Activated CD8-positive, alpha-beta T cell treated with anti-CD3 and anti-CD28 coated beads, Interleukin-2, amount 10 ng/mL, durations not matched to agents 7 days and 5 days (primary cell): ENCODE measurements around the gene NOP9. TPM values are rescaled to one million over a fixed set of nuclear protein-coding genes. Genes with fewer than 3 reads are reported as not detected.

Source experiments
- ATAC-seq: fragments of 150-1000 bp; cut with Tn5 transposase; one replicate; pipeline ENCODE4 v1.10.0; 2021; ENCODE audit warnings: moderate library complexity
- CTCF ChIA-PET: fragments of 350-600 bp; sonication (Branson Sonifier 250); formaldehyde crosslinking; loops from one replicate; lab custom pipeline; 2021; ENCODE audit warnings: antibody characterized with exemption; lab: Charles Lee
- POLR2A ChIA-PET: fragments of 350-600 bp; sonication (Branson Sonifier 250); formaldehyde crosslinking; loops from one replicate; lab custom pipeline; 2021; ENCODE audit warnings: antibody characterized with exemption; lab: Charles Lee
- DNase-seq: peaks from one replicate; pipeline ENCODE4 v3.0.0-alpha.2; 2020
- H3K27ac Mint-ChIP-seq: one replicate; pipeline ENCODE4 v1.8.0; 2021; ENCODE audit warnings: mild to moderate bottlenecking, mixed read lengths
- H3K27me3 Mint-ChIP-seq: one replicate; pipeline ENCODE4 v1.8.0; 2021; ENCODE audit warnings: low read depth, mixed read lengths
- H3K36me3 Mint-ChIP-seq: one replicate; pipeline ENCODE4 v1.8.0; 2021; ENCODE audit warnings: low read depth, mixed read lengths
- H3K4me1 Mint-ChIP-seq: one replicate; pipeline ENCODE4 v1.8.0; 2021; ENCODE audit warnings: low read depth, mixed read lengths
- H3K4me3 Mint-ChIP-seq: one replicate; pipeline ENCODE4 v1.8.0; 2021; ENCODE audit warnings: mild to moderate bottlenecking, mixed read lengths
- H3K9me3 Mint-ChIP-seq: one replicate; pipeline ENCODE4 v1.8.0; 2022; ENCODE audit warnings: mixed read lengths; ENCODE audit not compliant: insufficient read depth
- total RNA-seq, 2 experiments: library from RNA; stranded (reverse); gene quantifications; one replicate each; pipeline ENCODE4 v1.2.3, GENCODE V29; 2021

Gene NOP9
- total RNA-seq, 2 experiments from 2014 or later = 35.2 to 36.7 TPM

DNA sequence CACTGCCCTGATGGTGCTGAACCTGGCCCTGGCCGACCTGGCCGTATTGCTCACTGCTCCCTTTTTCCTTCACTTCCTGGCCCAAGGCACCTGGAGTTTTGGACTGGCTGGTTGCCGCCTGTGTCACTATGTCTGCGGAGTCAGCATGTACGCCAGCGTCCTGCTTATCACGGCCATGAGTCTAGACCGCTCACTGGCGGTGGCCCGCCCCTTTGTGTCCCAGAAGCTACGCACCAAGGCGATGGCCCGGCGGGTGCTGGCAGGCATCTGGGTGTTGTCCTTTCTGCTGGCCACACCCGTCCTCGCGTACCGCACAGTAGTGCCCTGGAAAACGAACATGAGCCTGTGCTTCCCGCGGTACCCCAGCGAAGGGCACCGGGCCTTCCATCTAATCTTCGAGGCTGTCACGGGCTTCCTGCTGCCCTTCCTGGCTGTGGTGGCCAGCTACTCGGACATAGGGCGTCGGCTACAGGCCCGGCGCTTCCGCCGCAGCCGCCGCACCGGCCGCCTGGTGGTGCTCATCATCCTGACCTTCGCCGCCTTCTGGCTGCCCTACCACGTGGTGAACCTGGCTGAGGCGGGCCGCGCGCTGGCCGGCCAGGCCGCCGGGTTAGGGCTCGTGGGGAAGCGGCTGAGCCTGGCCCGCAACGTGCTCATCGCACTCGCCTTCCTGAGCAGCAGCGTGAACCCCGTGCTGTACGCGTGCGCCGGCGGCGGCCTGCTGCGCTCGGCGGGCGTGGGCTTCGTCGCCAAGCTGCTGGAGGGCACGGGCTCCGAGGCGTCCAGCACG lies 16.4 kb downstream of the NOP9 start:
- DNase-seq (no peak), ATAC-seq (no peak)
- peaks cover 59% of the 10 kb centered on the region for H3K4me1 Mint-ChIP-seq
- peaks cover 42% of the 10 kb centered on the region for H3K36me3 Mint-ChIP-seq
- H3K27ac Mint-ChIP-seq = peak overlapping the region; percentile 36
- no peak overlapping the region for H3K4me3 Mint-ChIP-seq
- CTCF ChIA-PET = interaction anchor here (1.3 kb wide), 1 partner anchor 17 kb away, joined by 6 read pairs; no protein-coding TSS in a partner anchor
- POLR2A ChIA-PET = no interaction called here
- H3K9me3 Mint-ChIP-seq = no peaks in the 10 kb centered on the region
- H3K27me3 Mint-ChIP-seq = peaks cover 16% of the 10 kb centered on the region

DNA sequence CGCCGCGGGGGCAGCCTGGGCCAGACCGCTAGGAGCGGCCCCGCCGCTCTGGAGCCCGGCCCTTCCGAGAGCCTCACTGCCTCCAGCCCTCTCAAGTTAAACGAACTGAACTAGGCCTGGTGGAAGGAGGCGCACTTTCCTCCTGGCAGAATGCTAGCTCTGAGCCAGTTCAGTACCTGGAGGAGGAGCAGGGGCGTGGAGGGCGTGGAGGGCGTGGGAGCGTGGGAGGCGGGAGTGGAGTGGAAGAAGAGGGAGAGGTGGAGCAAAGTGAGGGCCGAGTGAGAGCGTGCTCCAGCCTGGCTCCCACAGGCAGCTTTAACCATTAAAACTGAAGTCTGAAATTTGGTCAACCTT lies 16.9 kb downstream of the NOP9 start:
- Mint-ChIP-seq H3K27me3 (peaks cover 16% of the 10 kb centered on the region), H3K36me3 (peaks cover 42% of the 10 kb centered on the region), H3K4me3 (no peak overlapping the region), H3K4me1 (peaks cover 56% of the 10 kb centered on the region), H3K27ac (no peak overlapping the region), H3K9me3 (no peaks in the 10 kb centered on the region)
- ATAC-seq (no peak), DNase-seq (no peak)
- CTCF ChIA-PET = interaction anchor here (0.7 to 1.3 kb wide), 2 partner anchors 17 to 115 kb away, joined by 3 to 6 read pairs; no protein-coding TSS in a partner anchor
- POLR2A ChIA-PET = no interaction called here

DNA sequence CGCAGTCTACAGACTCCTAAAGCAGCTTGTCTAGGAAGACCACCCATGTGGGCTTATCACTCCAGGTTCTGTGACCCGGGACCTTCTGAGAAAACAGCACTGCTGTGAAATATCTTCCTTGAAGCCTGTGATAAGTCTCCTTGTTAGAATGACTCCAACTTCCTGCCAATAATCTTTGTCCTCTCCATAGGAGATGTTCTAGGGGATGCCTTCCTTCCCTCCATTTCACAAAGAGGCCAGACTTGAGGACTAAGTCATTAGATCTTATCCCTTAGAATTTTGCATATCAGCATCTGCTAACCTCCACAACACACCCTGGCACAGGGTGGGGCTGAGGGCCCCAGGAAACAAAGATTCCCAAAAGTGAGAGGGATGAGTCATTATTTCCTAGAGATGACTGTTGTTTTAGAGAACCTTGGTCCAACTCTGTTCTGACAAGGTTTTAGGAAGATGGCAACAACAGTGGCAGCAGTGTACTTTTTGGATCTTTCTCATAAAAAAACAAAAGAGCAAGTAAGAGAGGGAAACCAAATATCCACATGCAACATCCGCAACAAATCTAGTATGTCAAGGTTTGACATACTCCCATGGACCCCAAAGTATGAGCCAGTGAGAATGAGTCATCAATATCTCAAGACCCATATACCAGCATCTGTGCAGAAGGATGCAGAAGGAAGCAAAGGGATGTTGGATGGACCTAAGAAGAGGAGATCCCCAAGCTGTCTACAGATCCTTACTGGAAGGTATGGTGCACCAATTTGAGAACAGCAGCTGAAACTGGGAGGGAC lies 17.7 kb downstream of the NOP9 start:
- no peaks in the 10 kb centered on the region for H3K9me3 Mint-ChIP-seq
- H3K27me3 Mint-ChIP-seq = peaks cover 16% of the 10 kb centered on the region
- CTCF ChIA-PET = interaction anchor here (0.7 to 8.9 kb wide), 7 partner anchors 8 to 114 kb away, joined by 3 to 87 read pairs (median 9); partner anchors contain the start of genes ADCY4, CIDEB, LTB4R and LTB4R2
- H3K36me3 Mint-ChIP-seq = peaks cover 35% of the 10 kb centered on the region
- H3K27ac Mint-ChIP-seq = no peak overlapping the region
- POLR2A ChIA-PET = interaction anchor here (1.6 kb wide), 1 partner anchor 15 kb away, joined by 3 read pairs; no protein-coding TSS in a partner anchor
- no peak overlapping the region for H3K4me3 Mint-ChIP-seq
- peaks cover 49% of the 10 kb centered on the region for H3K4me1 Mint-ChIP-seq
- DNase-seq (no peak), ATAC-seq (no peak)

DNA sequence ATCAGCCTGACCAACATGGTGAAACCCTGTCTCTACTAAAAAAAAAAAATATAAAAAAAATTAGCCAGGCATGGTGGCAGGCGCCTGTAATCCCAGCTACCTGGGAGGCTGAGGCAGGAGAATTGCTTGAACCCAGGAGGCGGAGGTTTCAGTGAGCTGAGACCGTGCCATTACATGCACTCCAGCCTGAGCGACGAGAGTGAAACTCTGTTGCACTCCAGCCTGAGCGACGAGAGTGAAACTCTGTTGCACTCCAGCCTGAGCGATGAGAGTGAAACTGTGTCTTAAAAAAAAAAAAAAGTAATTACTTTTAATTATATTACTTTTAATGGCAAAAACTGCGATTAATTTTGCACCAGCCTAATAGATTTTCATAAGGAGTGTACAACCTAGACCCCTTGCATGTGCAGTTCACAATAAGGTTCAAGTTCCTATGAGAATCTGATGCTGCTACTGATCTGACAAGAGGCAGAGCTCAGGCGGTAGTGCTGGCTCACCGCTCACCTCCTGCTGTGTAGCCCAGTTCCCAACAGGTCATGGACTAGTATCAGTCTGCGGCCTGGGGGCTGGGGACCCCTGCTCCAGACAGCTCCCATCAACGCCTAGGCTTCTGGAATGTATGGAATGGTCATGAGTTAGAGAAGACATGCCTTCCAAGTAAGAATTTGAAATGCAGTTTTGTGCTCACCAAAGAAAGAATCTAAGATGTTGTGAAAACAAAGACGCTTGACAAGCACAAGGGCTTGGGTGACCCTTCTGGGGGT lies 21.7 kb downstream of the NOP9 start:
- H3K36me3 Mint-ChIP-seq = peaks cover 8% of the 10 kb centered on the region
- ATAC-seq (no peak), DNase-seq (no peak)
- H3K4me3 Mint-ChIP-seq = no peak overlapping the region
- peaks cover 19% of the 10 kb centered on the region for H3K27me3 Mint-ChIP-seq
- ChIA-PET POLR2A (interaction anchor here (0.8 kb wide), 1 partner anchor 109 kb away, joined by 4 read pairs; the partner anchor contains the start of gene KHNYN), CTCF (interaction anchor here (1.6 to 8.9 kb wide), 5 partner anchors 8 to 110 kb away, joined by 3 to 87 read pairs (median 5); partner anchors contain the start of genes ADCY4, CIDEB, LTB4R and LTB4R2)
- H3K9me3 Mint-ChIP-seq = no peaks in the 10 kb centered on the region
- peaks cover 22% of the 10 kb centered on the region for H3K4me1 Mint-ChIP-seq
- H3K27ac Mint-ChIP-seq = no peak overlapping the region

DNA sequence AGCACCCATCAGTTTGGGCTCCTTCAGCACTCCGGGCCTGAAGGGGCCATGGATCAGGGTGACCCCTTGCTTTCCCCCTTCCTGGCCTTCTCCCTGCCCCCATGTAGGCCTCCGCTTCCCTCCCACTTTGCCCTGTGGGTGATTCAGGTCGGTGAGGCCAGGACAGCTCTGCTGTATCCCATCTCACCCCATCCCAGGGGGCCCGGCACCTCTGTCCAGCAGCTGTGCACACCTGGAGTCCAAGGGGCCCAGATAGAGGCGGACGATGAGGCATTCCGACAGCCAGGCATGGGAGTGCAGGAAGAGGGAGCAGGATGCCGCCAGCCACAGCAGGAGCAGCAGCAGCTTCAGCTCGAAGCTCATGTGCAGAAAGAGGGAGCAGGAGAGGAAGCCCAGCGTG lies 23.0 kb downstream of the NOP9 start:
- no peak for ATAC-seq
- peaks cover 19% of the 10 kb centered on the region for H3K27me3 Mint-ChIP-seq
- peaks cover 3% of the 10 kb centered on the region for H3K36me3 Mint-ChIP-seq
- ChIA-PET POLR2A (interaction anchor here (0.8 to 1.3 kb wide), 3 partner anchors 11 to 109 kb away, joined by 3 to 4 read pairs (median 3); partner anchors contain the start of genes KHNYN and LTB4R), CTCF (interaction anchor here (1.2 to 8.9 kb wide), 5 partner anchors 9 to 114 kb away, joined by 3 to 87 read pairs (median 5); partner anchors contain the start of genes ADCY4, CIDEB, LTB4R and LTB4R2)
- no peaks in the 10 kb centered on the region for H3K9me3 Mint-ChIP-seq
- H3K27ac Mint-ChIP-seq = no peak overlapping the region
- H3K4me1 Mint-ChIP-seq = peaks cover 19% of the 10 kb centered on the region
- H3K4me3 Mint-ChIP-seq = no peak overlapping the region
- DNase-seq = no peak

DNA sequence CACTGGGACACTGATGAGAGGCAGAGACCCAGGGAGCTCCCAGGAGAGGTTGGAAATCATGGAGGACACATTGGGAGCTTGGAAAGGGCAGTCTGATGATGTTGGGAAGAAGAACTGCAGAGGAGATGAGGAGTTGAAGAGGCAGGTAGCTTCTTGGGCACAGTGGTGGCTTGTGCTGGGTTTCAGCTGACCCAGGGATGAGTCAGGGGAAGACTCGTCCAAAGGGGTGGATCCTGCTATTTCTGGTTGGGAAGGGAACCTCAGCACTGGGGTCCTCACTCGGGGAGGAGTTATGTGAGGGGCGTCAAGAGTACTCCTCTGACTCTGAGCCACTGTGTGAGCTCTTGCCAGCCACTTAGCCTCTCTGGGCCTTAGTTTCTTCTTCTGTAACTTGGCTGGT lies 23.7 kb downstream of the NOP9 start:
- ATAC-seq = no peak
- ChIA-PET CTCF (interaction anchor here (0.9 to 8.9 kb wide), 5 partner anchors 10 to 114 kb away, joined by 3 to 87 read pairs (median 5); partner anchors contain the start of genes ADCY4, CIDEB, LTB4R and LTB4R2), POLR2A (interaction anchor here (1.1 to 1.3 kb wide), 2 partner anchors 12 to 108 kb away, joined by 3 read pairs; partner anchors contain the start of gene LTB4R)
- Mint-ChIP-seq H3K4me1 (peaks cover 24% of the 10 kb centered on the region), H3K4me3 (no peak overlapping the region), H3K9me3 (no peaks in the 10 kb centered on the region), H3K27me3 (peaks cover 15% of the 10 kb centered on the region), H3K27ac (no peak overlapping the region), H3K36me3 (no peaks in the 10 kb centered on the region)
- no peak for DNase-seq

DNA sequence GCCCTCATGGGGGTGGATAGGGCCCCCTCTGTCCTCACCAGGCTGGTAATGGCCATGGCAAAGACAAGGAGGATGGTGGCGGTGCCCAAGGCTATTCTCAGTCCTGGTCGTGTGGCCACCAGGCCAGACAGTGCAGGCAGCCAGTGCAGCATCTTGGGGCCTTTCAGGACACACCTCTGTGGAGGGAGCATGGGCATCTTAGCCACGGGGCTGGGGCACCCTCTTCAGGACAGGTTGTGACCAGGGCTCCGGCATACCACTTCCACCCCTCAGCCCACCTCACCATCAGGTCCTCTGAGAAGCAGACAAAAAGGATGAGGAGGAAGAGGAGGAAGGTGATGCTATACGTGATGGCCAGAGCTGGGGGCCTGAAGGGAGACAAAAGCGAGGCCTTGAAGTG lies 24.4 kb downstream of the NOP9 start:
- Mint-ChIP-seq H3K27me3 (peaks cover 14% of the 10 kb centered on the region), H3K4me3 (no peak overlapping the region), H3K36me3 (no peaks in the 10 kb centered on the region), H3K9me3 (no peaks in the 10 kb centered on the region), H3K27ac (no peak overlapping the region), H3K4me1 (peaks cover 29% of the 10 kb centered on the region)
- POLR2A ChIA-PET = no interaction called here
- DNase-seq (no peak), ATAC-seq (no peak)
- CTCF ChIA-PET = interaction anchor here (0.9 to 8.9 kb wide), 7 partner anchors 9 to 114 kb away, joined by 3 to 87 read pairs (median 5); partner anchors contain the start of genes ADCY4, CBLN3, CIDEB and KHNYN

DNA sequence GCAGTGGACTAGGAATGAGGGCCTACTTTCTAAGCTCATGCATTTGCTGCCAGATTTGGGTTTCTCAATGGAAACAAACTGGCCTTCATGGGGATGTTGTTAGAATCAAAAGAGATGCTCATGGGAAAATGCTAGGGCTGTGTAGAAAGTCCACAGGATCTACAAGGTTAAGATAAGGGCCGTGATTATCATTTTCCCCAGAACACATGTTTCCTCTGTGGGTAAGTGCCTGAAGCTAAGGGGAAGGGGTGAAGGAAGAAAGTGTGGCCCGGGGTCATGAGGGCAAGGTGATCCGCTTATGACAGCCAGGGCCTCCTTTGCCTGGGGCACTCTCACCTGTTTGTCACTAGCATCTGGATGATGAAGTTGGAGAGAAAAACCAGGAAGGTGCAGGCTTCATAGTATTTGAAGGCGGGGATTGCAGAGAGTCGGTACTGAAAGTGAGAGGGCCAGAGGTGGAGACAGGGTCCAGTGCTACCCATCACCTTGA lies 25.4 kb downstream of the NOP9 start:
- POLR2A ChIA-PET = interaction anchor here (0.7 to 1.1 kb wide), 4 partner anchors 54 to 111 kb away, joined by 3 to 5 read pairs (median 4); partner anchors contain the start of genes KHNYN and RABGGTA
- ATAC-seq (no peak), DNase-seq (no peak)
- Mint-ChIP-seq H3K4me1 (peaks cover 39% of the 10 kb centered on the region), H3K4me3 (no peak overlapping the region), H3K27me3 (peaks cover 7% of the 10 kb centered on the region), H3K27ac (no peak overlapping the region), H3K9me3 (no peaks in the 10 kb centered on the region), H3K36me3 (no peaks in the 10 kb centered on the region)
- CTCF ChIA-PET = interaction anchor here (1.0 to 8.9 kb wide), 7 partner anchors 8 to 113 kb away, joined by 3 to 87 read pairs (median 5); partner anchors contain the start of genes ADCY4, CBLN3, CIDEB and KHNYN

DNA sequence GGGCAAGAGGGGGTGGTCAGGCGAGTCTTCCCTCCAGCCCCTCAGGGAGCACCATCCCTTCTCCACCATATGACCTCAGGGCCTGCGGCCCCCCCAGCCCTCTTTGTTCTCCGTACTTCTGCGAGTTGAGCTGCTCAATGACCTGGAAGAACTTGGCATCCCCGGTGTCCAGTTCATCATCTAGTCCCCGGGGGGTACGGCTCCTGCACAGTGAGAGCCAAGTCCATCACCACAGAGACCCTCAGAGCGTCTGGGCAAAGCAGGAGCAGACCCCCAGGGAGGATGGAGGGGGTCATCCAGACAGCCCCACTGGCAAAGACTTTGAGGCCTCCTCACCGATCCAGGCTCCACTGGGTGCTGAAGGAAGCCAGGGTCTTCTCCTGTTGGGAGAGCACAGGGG lies 26.3 kb downstream of the NOP9 start:
- DNase-seq = no peak
- Mint-ChIP-seq H3K4me3 (no peak overlapping the region), H3K36me3 (no peaks in the 10 kb centered on the region), H3K27ac (no peak overlapping the region), H3K9me3 (no peaks in the 10 kb centered on the region), H3K4me1 (peaks cover 47% of the 10 kb centered on the region), H3K27me3 (peaks cover 3% of the 10 kb centered on the region)
- no peak for ATAC-seq
- ChIA-PET POLR2A (interaction anchor here (0.7 to 1.1 kb wide), 3 partner anchors 55 to 110 kb away, joined by 3 to 5 read pairs (median 3); partner anchors contain the start of gene RABGGTA), CTCF (interaction anchor here (1.2 to 9.0 kb wide), 7 partner anchors 7 to 112 kb away, joined by 3 to 142 read pairs (median 42); partner anchors contain the start of genes ADCY4, CBLN3, CIDEB and KHNYN)

DNA sequence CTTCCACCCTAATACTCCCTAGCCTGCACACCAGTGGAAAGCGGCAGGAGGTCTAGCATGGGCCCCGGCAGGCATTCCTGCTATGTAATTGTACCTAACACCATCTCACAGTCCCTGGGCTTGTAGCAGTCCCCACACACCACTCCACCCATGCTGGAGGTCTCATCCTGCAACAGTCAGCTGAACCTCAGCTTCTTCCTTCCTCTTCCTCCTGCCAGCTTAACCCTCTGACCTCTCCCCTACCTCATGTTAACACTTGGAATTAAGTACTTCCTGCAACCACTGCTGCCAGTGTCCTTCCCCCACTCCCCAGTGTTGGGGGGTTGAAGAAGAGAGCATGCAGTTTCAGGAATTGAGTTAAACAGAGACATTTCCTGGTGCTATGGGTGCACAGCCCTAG lies 27.7 kb downstream of the NOP9 start:
- H3K27ac Mint-ChIP-seq = peak overlapping the region; percentile 90
- DNase-seq (no peak), ATAC-seq (no peak)
- H3K4me3 Mint-ChIP-seq = no peak overlapping the region
- H3K27me3 Mint-ChIP-seq = peaks cover 8% of the 10 kb centered on the region
- H3K4me1 Mint-ChIP-seq = peaks cover 60% of the 10 kb centered on the region
- H3K36me3 Mint-ChIP-seq = no peaks in the 10 kb centered on the region
- no peaks in the 10 kb centered on the region for H3K9me3 Mint-ChIP-seq
- ChIA-PET CTCF (interaction anchor here (0.6 to 9.0 kb wide), 10 partner anchors 9 to 114 kb away, joined by 3 to 142 read pairs (median 6); partner anchors contain the start of genes CIDEB, KHNYN, LTB4R and LTB4R2), POLR2A (interaction anchor here (1.5 kb wide), 1 partner anchor 103 kb away, joined by 7 read pairs; the partner anchor contains the start of genes CBLN3 and KHNYN)
